ENCODE data around the gene PRDM16.

- TF ChIP-seq, protein P1, sequence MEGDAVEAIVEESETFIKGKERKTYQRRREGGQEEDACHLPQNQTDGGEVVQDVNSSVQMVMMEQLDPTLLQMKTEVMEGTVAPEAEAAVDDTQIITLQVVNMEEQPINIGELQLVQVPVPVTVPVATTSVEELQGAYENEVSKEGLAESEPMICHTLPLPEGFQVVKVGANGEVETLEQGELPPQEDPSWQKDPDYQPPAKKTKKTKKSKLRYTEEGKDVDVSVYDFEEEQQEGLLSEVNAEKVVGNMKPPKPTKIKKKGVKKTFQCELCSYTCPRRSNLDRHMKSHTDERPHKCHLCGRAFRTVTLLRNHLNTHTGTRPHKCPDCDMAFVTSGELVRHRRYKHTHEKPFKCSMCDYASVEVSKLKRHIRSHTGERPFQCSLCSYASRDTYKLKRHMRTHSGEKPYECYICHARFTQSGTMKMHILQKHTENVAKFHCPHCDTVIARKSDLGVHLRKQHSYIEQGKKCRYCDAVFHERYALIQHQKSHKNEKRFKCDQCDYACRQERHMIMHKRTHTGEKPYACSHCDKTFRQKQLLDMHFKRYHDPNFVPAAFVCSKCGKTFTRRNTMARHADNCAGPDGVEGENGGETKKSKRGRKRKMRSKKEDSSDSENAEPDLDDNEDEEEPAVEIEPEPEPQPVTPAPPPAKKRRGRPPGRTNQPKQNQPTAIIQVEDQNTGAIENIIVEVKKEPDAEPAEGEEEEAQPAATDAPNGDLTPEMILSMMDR (IDR thresholded peaks at IDR 0.05; ENCODE audit: low read length) = no peak
- TF ChIP-seq EZH2 (IDR thresholded peaks at IDR 0.05; ENCODE audit: borderline replicate concordance, low read length) = no peak
Observed at GRCh38 chr1:3060127-3060526, 8.9 kb upstream of the PRDM16 start.

Measured in OCI-LY1 (cell line).